CD14-positive monocyte (primary cell): ENCODE results near the gene ARID2. TPM values are rescaled to one million over a fixed set of nuclear protein-coding genes. Genes with fewer than 3 reads are reported as not detected.

Experiments
- DNase-seq, 3 donors: peaks; one replicate each; pipeline ENCODE4 v3.0.0-alpha.2; 2011 to 2022
- H2AFZ ChIP-seq: 2 replicates; pipeline ENCODE4 v1.6.0; 2012; ENCODE audit warnings: mild to moderate bottlenecking, low read depth, low read length, inconsistent platforms; ENCODE audit not compliant: insufficient read depth, poor library complexity, severe bottlenecking
- H3K27ac ChIP-seq, 2 donors: 1 replicate in 1 of 2; 2 replicates in 1 of 2; pipeline ENCODE4 v1.5.1; 2012 to 2013; ENCODE audit warnings: low read length in 2 of 2, control low read depth in 1 of 2, inconsistent platforms in 1 of 2, low read depth in 1 of 2, mild to moderate bottlenecking in 1 of 2
- H3K27me3 ChIP-seq, 2 donors: one replicate each; pipeline versions ENCODE4 v1.6.0 to v1.6.1; 2011 to 2013; ENCODE audit warnings: low read length in 2 of 2; ENCODE audit not compliant: control insufficient read depth in 2 of 2, insufficient read depth in 2 of 2
- H3K36me3 ChIP-seq, 2 donors: replicated peaks in 1 of 2; 1 replicate in 1 of 2; 2 replicates in 1 of 2; pipeline versions ENCODE4 v1.5.1 to v1.6.1; 2012 to 2013; ENCODE audit warnings: low read length in 2 of 2, control low read depth in 1 of 2, inconsistent platforms in 1 of 2, mild to moderate bottlenecking in 1 of 2; ENCODE audit not compliant: insufficient read depth in 2 of 2, control insufficient read depth in 1 of 2
- H3K4me1 ChIP-seq, 2 donors: 1 replicate in 1 of 2; 2 replicates in 1 of 2; pipeline versions ENCODE4 v1.5.1 to v1.6.1; 2012 to 2013; ENCODE audit warnings: low read length in 2 of 2, control low read depth in 1 of 2, inconsistent platforms in 1 of 2, mild to moderate bottlenecking in 1 of 2, moderate library complexity in 1 of 2; ENCODE audit not compliant: insufficient read depth in 2 of 2, control insufficient read depth in 1 of 2
- H3K4me2 ChIP-seq: replicated peaks from 2 replicates; pipeline ENCODE3; 2012; ENCODE audit warnings: low read length, moderate library complexity, mild to moderate bottlenecking; ENCODE audit not compliant: poor library complexity, severe bottlenecking; ENCODE audit errors: extremely low read depth
- H3K4me3 ChIP-seq, 3 experiments: fragments of 200-600 bp in 1 of 3; sonication (generic) in 1 of 3; replicated peaks in 1 of 3; 1 replicate in 2 of 3; 2 replicates in 1 of 3; pipeline ENCODE4 v1.5.1; 2011 to 2013; ENCODE audit warnings: low read length in 3 of 3, mild to moderate bottlenecking in 3 of 3, control low read depth in 2 of 3, low read depth in 2 of 3, inconsistent platforms in 1 of 3, moderate library complexity in 1 of 3
- H3K79me2 ChIP-seq: 2 replicates; pipeline ENCODE4 v1.6.0; 2012; ENCODE audit warnings: mild to moderate bottlenecking, control low read depth, inconsistent platforms, low read length, moderate library complexity; ENCODE audit not compliant: insufficient read depth
- H3K9ac ChIP-seq: 2 replicates; pipeline ENCODE4 v1.6.0; 2017; ENCODE audit warnings: low read length, mild to moderate bottlenecking; ENCODE audit not compliant: insufficient read depth, poor library complexity, severe bottlenecking
- H3K9me3 ChIP-seq, 2 donors: replicated peaks in 1 of 2; 1 replicate in 1 of 2; 2 replicates in 1 of 2; pipeline versions ENCODE4 v1.5.1 to v1.6.1; 2012 to 2013; ENCODE audit warnings: low read length in 2 of 2, control low read depth in 1 of 2; ENCODE audit not compliant: control insufficient read depth in 1 of 2, insufficient read depth in 1 of 2
- H4K20me1 ChIP-seq: 2 replicates; pipeline ENCODE4 v1.6.0; 2012; ENCODE audit warnings: mild to moderate bottlenecking, low read length, control low read depth, moderate library complexity; ENCODE audit not compliant: insufficient read depth
- H3K27ac Mint-ChIP-seq, 7 donors: one replicate each; pipeline ENCODE4 v1.8.0; 2020; ENCODE audit warnings: mild to moderate bottlenecking in 7 of 7, mixed read lengths in 7 of 7, moderate library complexity in 6 of 7, inconsistent platforms in 2 of 7
- H3K27me3 Mint-ChIP-seq, 3 donors: one replicate each; pipeline ENCODE4 v1.8.0; 2021 to 2022; ENCODE audit warnings: low read depth in 3 of 3, mild to moderate bottlenecking in 3 of 3, mixed read lengths in 3 of 3, moderate library complexity in 3 of 3, inconsistent platforms in 1 of 3
- H3K36me3 Mint-ChIP-seq, 2 donors: one replicate each; pipeline ENCODE4 v1.8.0; 2020; ENCODE audit warnings: mixed read lengths in 2 of 2, inconsistent platforms in 1 of 2, mild to moderate bottlenecking in 1 of 2
- H3K4me1 Mint-ChIP-seq: one replicate; pipeline ENCODE4 v1.8.0; 2020; ENCODE audit warnings: mild to moderate bottlenecking, mixed read lengths
- H3K4me3 Mint-ChIP-seq, 2 donors: one replicate each; pipeline ENCODE4 v1.8.0; 2020; ENCODE audit warnings: mild to moderate bottlenecking in 2 of 2, mixed read lengths in 2 of 2, moderate library complexity in 1 of 2
- H3K9me3 Mint-ChIP-seq, 7 donors: one replicate each; pipeline ENCODE4 v1.8.0; 2020 to 2022; ENCODE audit warnings: mixed read lengths in 7 of 7, mild to moderate bottlenecking in 6 of 7, moderate library complexity in 6 of 7, inconsistent platforms in 2 of 7
- WGBS: methylation state at CpG from one replicate; pipeline ENCODE4 v1.1.5; 2013; ENCODE audit warnings: missing lambda C conversion rate; ENCODE audit not compliant: insufficient coverage; 5-methylcytosine and 5-hydroxymethylcytosine counted together
- intact Hi-C, 2 donors: fragments of 100-400 bp; cut with micrococcal nuclease; formaldehyde crosslinking; loops; one replicate each; pipeline versions ENCODE4 v1.15.0 to v1.15.1; 2023
- polyA plus RNA-seq, 3 donors: library from polyadenylated mRNA; depleted of rRNA in 1 of 3; unstranded in 2 of 3; stranded (reverse) in 1 of 3; fragments of 300-500 nt in 2 of 3; fragments of >200 nt in 1 of 3; fragmentation: Illumina TruSeq in 2 of 3; gene quantifications; 1 replicate in 2 of 3; 2 replicates in 1 of 3; pipeline ENCODE4 v1.2.3, GENCODE V29; 2012 to 2021
- TF ChIP-seq, protein P1 (sequence below): fragments of 200-600 bp; IDR thresholded peaks from one replicate; pipeline ENCODE4 v1.8.0; 2022; ENCODE audit warnings: antibody characterized with exemption, mild to moderate bottlenecking

ARID2 gene
- polyA plus RNA-seq, 3 donors: 3.0 to 8.0 (median 4.7) TPM

DNA sequence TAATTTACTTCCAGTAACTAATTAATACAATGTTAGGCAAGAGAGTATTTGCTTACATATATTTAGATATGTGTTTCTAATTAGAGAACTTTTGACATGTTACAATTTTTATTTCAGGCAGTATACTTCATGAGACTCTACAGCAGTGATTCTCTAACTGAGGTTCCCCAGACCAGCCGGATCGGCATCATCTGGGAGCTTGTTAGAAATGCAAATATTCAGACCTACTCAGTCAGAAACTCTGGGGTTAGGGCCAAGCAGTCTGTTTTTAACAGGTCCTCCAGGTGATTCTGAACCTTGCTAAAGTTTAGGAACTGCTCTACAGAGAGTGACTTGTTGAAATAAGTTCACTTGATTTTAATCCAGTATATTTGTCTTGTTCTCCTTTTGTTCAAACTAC, 46.5 kb downstream of the ARID2 start:
- no peak overlapping the region for H3K27ac ChIP-seq
- H2AFZ ChIP-seq: no peak overlapping the region
- no peak overlapping the region for H3K4me3 ChIP-seq
- TF ChIP-seq, protein P1, sequence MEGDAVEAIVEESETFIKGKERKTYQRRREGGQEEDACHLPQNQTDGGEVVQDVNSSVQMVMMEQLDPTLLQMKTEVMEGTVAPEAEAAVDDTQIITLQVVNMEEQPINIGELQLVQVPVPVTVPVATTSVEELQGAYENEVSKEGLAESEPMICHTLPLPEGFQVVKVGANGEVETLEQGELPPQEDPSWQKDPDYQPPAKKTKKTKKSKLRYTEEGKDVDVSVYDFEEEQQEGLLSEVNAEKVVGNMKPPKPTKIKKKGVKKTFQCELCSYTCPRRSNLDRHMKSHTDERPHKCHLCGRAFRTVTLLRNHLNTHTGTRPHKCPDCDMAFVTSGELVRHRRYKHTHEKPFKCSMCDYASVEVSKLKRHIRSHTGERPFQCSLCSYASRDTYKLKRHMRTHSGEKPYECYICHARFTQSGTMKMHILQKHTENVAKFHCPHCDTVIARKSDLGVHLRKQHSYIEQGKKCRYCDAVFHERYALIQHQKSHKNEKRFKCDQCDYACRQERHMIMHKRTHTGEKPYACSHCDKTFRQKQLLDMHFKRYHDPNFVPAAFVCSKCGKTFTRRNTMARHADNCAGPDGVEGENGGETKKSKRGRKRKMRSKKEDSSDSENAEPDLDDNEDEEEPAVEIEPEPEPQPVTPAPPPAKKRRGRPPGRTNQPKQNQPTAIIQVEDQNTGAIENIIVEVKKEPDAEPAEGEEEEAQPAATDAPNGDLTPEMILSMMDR: no peak
- H3K9me3 ChIP-seq: no peaks in the 10 kb centered on the region
- no peak overlapping the region for H3K9ac ChIP-seq
- Mint-ChIP-seq H3K4me1 (peaks cover 18% of the 10 kb centered on the region), H3K27ac (peak overlapping the region in 1 of 7 donors; percentile 62), H3K27me3 (no peaks in the 10 kb centered on the region), H3K36me3 (peaks cover 0 to 4% of the 10 kb centered on the region in 2 donors), H3K9me3 (no peaks in the 10 kb centered on the region), H3K4me3 (no peak overlapping the region)
- peaks cover 7 to 10% of the 10 kb centered on the region in 2 donors for H3K4me1 ChIP-seq
- peaks cover 53% of the 10 kb centered on the region for H4K20me1 ChIP-seq
- H3K4me2 ChIP-seq: no peak overlapping the region
- intact Hi-C loops: no loop called here
- H3K79me2 ChIP-seq: peaks cover 55% of the 10 kb centered on the region
- DNase-seq: no peak
- no peaks in the 10 kb centered on the region for H3K36me3 ChIP-seq
- no peaks in the 10 kb centered on the region for H3K27me3 ChIP-seq
- WGBS: 100% methylated on average over 2 of the region's 2 CpGs

- H3K4me3 ChIP-seq: no peak overlapping the region
- peaks cover 40% of the 10 kb centered on the region for H4K20me1 ChIP-seq
- H3K36me3 ChIP-seq: no peaks in the 10 kb centered on the region
- H3K9me3 Mint-ChIP-seq: no peaks in the 10 kb centered on the region
- no peak overlapping the region for H3K27ac Mint-ChIP-seq
- TF ChIP-seq, protein P1: no peak
- H3K79me2 ChIP-seq: peaks cover 58% of the 10 kb centered on the region
- H3K4me1 ChIP-seq: peaks cover under 1 to 1% of the 10 kb centered on the region in 2 donors
- no peak overlapping the region for H3K4me2 ChIP-seq
- H3K9me3 ChIP-seq: no peaks in the 10 kb centered on the region
- no peak overlapping the region for H3K4me3 Mint-ChIP-seq
- DNase-seq: no peak
- peaks cover 0 to 4% of the 10 kb centered on the region in 2 donors for H3K36me3 Mint-ChIP-seq
- no peaks in the 10 kb centered on the region for H3K27me3 Mint-ChIP-seq
- H3K27me3 ChIP-seq: no peaks in the 10 kb centered on the region
- H2AFZ ChIP-seq: no peak overlapping the region
- intact Hi-C loops: no loop called here
- peaks cover 2% of the 10 kb centered on the region for H3K4me1 Mint-ChIP-seq
- H3K27ac ChIP-seq: no peak overlapping the region
- H3K9ac ChIP-seq: no peak overlapping the region
Observed at GRCh38 chr12:45779936-45780335, 50.4 kb downstream of the ARID2 start.
